Stimulated activated CD4-positive, alpha-beta T cell treated with anti-CD3 and anti-CD28 coated beads, Interleukin-1b, Interleukin-23, amount 100 ng/mL, for 4 hours (primary cell): ENCODE data around the gene MRPS7.

Experiments
- DNase-seq, 2 donors: peaks; one replicate each; pipeline ENCODE4 v3.0.0-alpha.2; 2020; ENCODE audit warnings: low read depth in 2 of 2

The MRPS7 gene

GRCh38 chr17:75308732-75309629 lies 47.3 kb downstream of the MRPS7 start:
- no peak for DNase-seq

GRCh38 chr17:75313941-75314551 lies 52.4 kb downstream of the MRPS7 start:
- no peak for DNase-seq

GRCh38 chr17:75315541-75316243 lies 54.0 kb downstream of the MRPS7 start:
- no peak for DNase-seq
